ENCODE measurements around the gene BRD9. TPM values are rescaled to one million over a fixed set of nuclear protein-coding genes. Genes with fewer than 3 reads are reported as not detected.

Gene BRD9
- polyA plus RNA-seq, 2 of the 4 experiments (the other 2 are of a cell fraction), result 11.6 to 28.9 TPM

GRCh38 chr5:911601-912000, 19.0 kb upstream of the BRD9 start:
- peaks cover 24% of the 10 kb centered on the region for H3K4me1 ChIP-seq
- DNase-seq (ENCODE audit: low read depth in 1 of 2, low spot score in 1 of 2), result peak in 1 of 2 experiments; percentile 51
- 80% methylated on average over 11 of the region's 11 CpGs for WGBS (ENCODE audit: missing lambda C conversion rate)
- peak overlapping the region; percentile 60 to 83 for H3K27ac ChIP-seq
- ATAC-seq, result no peak; a peak in 1 of 6 replicates
- no peak for FAIRE-seq
- H3K4me2 ChIP-seq, result peak overlapping the region; percentile 44; the same call in 1 of the 3 replicates
- CTCF ChIA-PET, result interaction anchor here (0.9 to 3.6 kb wide), 3 partner anchors 9 to 256 kb away, joined by 3 to 17 read pairs (median 4); no protein-coding TSS in a partner anchor
- TF ChIP-seq ATOH8 (CRISPR knock-in tag; IDR thresholded peaks at IDR 0.05; ENCODE audit: low read depth) (peak; percentile 54; the same call in 1 of the 2 replicates), MAX (IDR thresholded peaks at IDR 0.05) (no peak), NR3C1 (IDR thresholded peaks at IDR 0.05) (no peak), TP53 (CRISPR knock-in tag; IDR thresholded peaks at IDR 0.05) (0 out of 2 replicates have a peak, but pooled peaks have one; percentile 37)
- H3K9me3 ChIP-seq, result no peaks in the 10 kb centered on the region
- no peak overlapping the region for H3K4me3 ChIP-seq
- POLR2A ChIA-PET, result no interaction called here

- Histone ChIP-seq H3K4me3 (no peak overlapping the region), H3K4me2 (no peak overlapping the region), H3K27ac (peak overlapping the region; percentile 23 to 57; a peak in 3 of 6 replicates), H3K4me1 (peaks cover 24% of the 10 kb centered on the region), H3K9me3 (no peaks in the 10 kb centered on the region)
- no peak for DNase-seq (ENCODE audit: low read depth in 1 of 2, low spot score in 1 of 2)
- WGBS (ENCODE audit: missing lambda C conversion rate), result 97% methylated on average over 7 of the region's 7 CpGs
- ChIA-PET POLR2A (no interaction called here), CTCF (interaction anchor here (0.8 kb wide), 1 partner anchor 9 kb away, joined by 6 read pairs; no protein-coding TSS in a partner anchor)
- TF ChIP-seq ELK1 (IDR thresholded peaks at IDR 0.05; ENCODE audit: low read depth, low read length) (no peak), E2F6 (IDR thresholded peaks at IDR 0.05; ENCODE audit: borderline replicate concordance, low read depth) (no peak), KDM1A (IDR thresholded peaks at IDR 0.05; ENCODE audit: low read depth) (no peak), JUN (IDR thresholded peaks at IDR 0.05) (no peak), HOXA7 (CRISPR knock-in tag; IDR thresholded peaks at IDR 0.05) (no peak)
- ATAC-seq, result no peak
- FAIRE-seq, result no peak
Measured at GRCh38 chr5:910769-911160, 18.2 kb upstream of the BRD9 start.

- H3K4me2 ChIP-seq, result no peak overlapping the region
- ChIA-PET POLR2A (interaction anchor here (0.5 kb wide), 1 partner anchor 238 kb away, joined by 3 read pairs; no protein-coding TSS in a partner anchor), CTCF (interaction anchor here (0.8 to 5.4 kb wide), 3 partner anchors 8 to 240 kb away, joined by 3 to 46 read pairs (median 6); no protein-coding TSS in a partner anchor)
- H3K9me3 ChIP-seq, result no peaks in the 10 kb centered on the region
- WGBS (ENCODE audit: missing lambda C conversion rate), result 94% methylated on average over 18 of the region's 18 CpGs
- no peak for ATAC-seq
- no peak for FAIRE-seq
- H3K4me3 ChIP-seq, result no peak overlapping the region
- H3K4me1 ChIP-seq, result peaks cover 24% of the 10 kb centered on the region
- DNase-seq (ENCODE audit: low read depth in 1 of 2, low spot score in 1 of 2), result no peak
- no peak for TF ChIP-seq CHD2 (IDR thresholded peaks at IDR 0.05; ENCODE audit: low read length, partially characterized antibody)
- no peak for TF ChIP-seq FOSB (CRISPR knock-in tag; IDR thresholded peaks at IDR 0.05)
- no peak for TF ChIP-seq POLR2AphosphoS2 (conservative IDR thresholded peaks at IDR 0.05; ENCODE audit: low read length)
- H3K27ac ChIP-seq, result peak overlapping the region in 1 of 2 experiments; percentile 57; a peak in 3 of 6 replicates
Measured at GRCh38 chr5:909994-910768, 17.6 kb upstream of the BRD9 start.

- H3K4me1 ChIP-seq, result peaks cover 24% of the 10 kb centered on the region
- H3K27ac ChIP-seq, result no peak overlapping the region
- no peak overlapping the region for H3K4me2 ChIP-seq
- no peak for FAIRE-seq
- no peaks in the 10 kb centered on the region for H3K9me3 ChIP-seq
- CTCF ChIA-PET, result interaction anchor here (1.4 to 9.3 kb wide), 4 partner anchors 8 to 259 kb away, joined by 3 to 89 read pairs (median 31); partner anchors contain the start of genes BRD9 and TRIP13
- no peak for DNase-seq (ENCODE audit: low read depth in 1 of 2, low spot score in 1 of 2)
- ATAC-seq, result no peak
- no peak for TF ChIP-seq CEBPB (IDR thresholded peaks at IDR 0.05)
- no peak for TF ChIP-seq PBX3 (IDR thresholded peaks at IDR 0.05)
- no peak for TF ChIP-seq POLR2AphosphoS2 (conservative IDR thresholded peaks at IDR 0.05; ENCODE audit: low read length)
- no peak for TF ChIP-seq HES2 (IDR thresholded peaks at IDR 0.05)
- TF ChIP-seq KDM1A (IDR thresholded peaks at IDR 0.05; ENCODE audit: low read depth), result no peak
- TF ChIP-seq BHLHE40 (IDR thresholded peaks at IDR 0.05; ENCODE audit: low read depth, low read length), result no peak
- TF ChIP-seq RAD21 (conservative IDR thresholded peaks at IDR 0.05 in 1 of 2, IDR thresholded peaks at IDR 0.05 in 1 of 2), result no peak
- no peak for TF ChIP-seq MAX (IDR thresholded peaks at IDR 0.05)
- no peak for TF ChIP-seq REST (IDR thresholded peaks at IDR 0.05)
- no peak overlapping the region for H3K4me3 ChIP-seq
- POLR2A ChIA-PET, result no interaction called here
- 95% methylated on average over 6 of the region's 8 CpGs for WGBS (ENCODE audit: missing lambda C conversion rate)
Measured at GRCh38 chr5:909086-909485, 16.5 kb upstream of the BRD9 start.
